ENCODE data around the gene SASH1. TPM values are rescaled to one million over a fixed set of nuclear protein-coding genes. Genes with fewer than 3 reads are reported as not detected.

The SASH1 gene
- total RNA-seq (2014; rRNA removed; shearing (Covaris generic)) = 89.7 and 99.0 TPM in 2 replicates
- polyA plus RNA-seq (2016; fragmentation: Nextera tagmentation; extraction: Ambion mirVana) = 68.5 and 69.1 TPM in 2 replicates

DNA sequence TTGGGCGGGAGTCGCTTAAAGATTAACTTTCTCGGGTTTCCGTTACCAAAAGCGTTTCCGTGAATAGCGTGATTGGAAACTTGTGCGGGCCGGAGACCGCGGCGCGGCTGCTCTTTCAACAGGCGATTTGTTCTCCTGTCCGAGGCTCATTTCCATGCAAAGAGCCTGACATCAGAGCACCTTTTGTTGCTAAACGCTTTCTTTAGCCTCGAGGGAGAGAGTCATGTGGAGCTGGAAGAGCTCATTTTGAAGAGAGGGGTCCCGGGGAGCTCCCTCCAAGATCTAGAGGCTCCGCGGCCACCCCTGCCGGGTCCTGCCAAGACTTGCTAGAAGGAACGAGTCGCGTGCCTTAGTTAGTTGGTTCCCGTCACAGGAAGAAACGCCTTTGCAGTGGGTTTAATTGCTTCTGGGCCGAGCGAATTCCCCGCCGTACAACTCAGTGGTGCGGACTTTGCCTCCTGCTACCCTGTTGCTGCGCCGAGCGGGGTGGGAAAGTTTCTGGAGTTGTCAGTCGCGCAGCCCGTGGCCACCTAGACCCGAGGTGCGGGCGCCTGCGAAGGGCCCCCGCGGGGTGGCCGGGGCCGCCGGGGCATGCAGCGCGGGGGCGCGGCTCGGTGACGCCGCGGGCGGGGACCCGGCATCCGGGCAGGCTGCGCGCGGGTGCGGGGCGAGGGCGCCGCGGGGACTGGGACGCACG is at the start of gene SASH1:
TSS of gene SASH1 (plus strand) at position 489 of the 697 bp plus-strand sequence. CDS start 230 bp downstream, outside the sequence.
- peak within 1 kb of the TSS; percentile 97 for H3K4me2 ChIP-seq (ENCODE audit: unreplicated experiment)
- peak; percentile 87 for DNase-seq
- peak within 1 kb of the TSS; percentile 49 for H2AFZ ChIP-seq
- peak within 1 kb of the TSS; percentile 76 for H3K4me3 ChIP-seq
- TF ChIP-seq EZH2phosphoT487 (IDR thresholded peaks at IDR 0.05; ENCODE audit: insufficient read depth, low read depth) (no peak), EZH2 (IDR thresholded peaks at IDR 0.05; ENCODE audit: insufficient read depth, poor library complexity, severe bottlenecking) (no peak)
- no peaks in the 10 kb centered on the region for H3K27me3 ChIP-seq (replicated peaks; ENCODE audit: insufficient read depth)
- peaks cover 5% of the 10 kb centered on the region; the same call in 1 of the 2 replicates for H3K36me3 ChIP-seq (ENCODE audit: low read depth)
- peak within 1 kb of the TSS; percentile 84 for H3K27ac ChIP-seq
- no peaks in the 10 kb centered on the region for H4K20me1 ChIP-seq (ENCODE audit: insufficient read depth)
- in situ Hi-C loops (cut with MboI) = no loop called here
- WGBS, 2 experiments (ENCODE audit: low coverage in 1 of 2, low lambda C conversion rate in 2 of 2, missing lambda C conversion rate in 2 of 2) = 1% methylated on average over 33 to 51 of the region's 67 CpGs
- peaks cover 40% of the 10 kb centered on the region for H3K4me1 ChIP-seq (ENCODE audit: insufficient read depth)
- H3K9me3 ChIP-seq (ENCODE audit: low read depth) = no peaks in the 10 kb centered on the region
- H3K9me2 ChIP-seq (ENCODE audit: insufficient read depth) = no peaks in the 10 kb centered on the region
- H3F3A ChIP-seq (ENCODE audit: insufficient read depth) = peaks cover 24% of the 10 kb centered on the region; the same call in 1 of the 2 replicates
- peak within 1 kb of the TSS; percentile 85 for H3K9ac ChIP-seq
- H3K79me2 ChIP-seq (ENCODE audit: insufficient read depth) = peaks cover 93% of the 10 kb centered on the region

DNA sequence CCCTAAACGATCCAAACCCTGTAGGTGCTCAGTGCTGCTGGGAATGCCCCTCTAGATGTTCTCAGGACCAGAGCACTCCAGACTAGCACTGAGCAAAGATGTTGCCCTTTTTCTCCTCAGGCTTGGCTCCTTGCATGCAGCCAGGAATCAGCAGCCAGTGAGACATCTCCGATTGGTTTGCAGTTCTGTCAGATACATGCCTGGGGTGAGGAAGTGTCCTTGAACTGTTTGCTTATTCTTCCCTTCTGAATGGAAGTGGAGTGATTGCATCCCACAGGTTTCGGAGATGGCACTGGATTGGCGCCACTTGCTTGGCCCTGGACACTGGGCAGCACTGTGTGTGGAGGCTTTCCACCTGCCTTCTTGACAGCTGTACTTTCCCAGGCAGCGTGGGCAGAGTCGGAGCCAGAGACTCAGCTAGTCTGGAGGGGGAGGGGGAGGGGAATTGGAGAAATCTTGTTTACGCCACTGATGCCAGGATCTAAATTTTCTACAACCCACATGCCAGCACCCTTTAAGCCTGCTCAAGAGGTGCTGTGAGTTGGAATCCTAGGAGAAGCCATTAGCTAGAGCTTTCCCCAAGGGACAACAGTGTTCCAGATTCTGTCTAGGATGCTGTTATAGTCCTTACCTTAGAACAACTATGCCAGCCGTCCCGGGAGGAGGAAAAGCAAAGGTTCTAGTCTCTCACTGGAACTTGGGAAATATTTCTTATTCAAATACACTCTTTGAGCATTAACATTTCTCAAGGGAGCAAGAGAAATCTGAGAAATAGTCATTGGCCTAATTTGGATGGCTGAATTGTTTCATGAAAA is 49.2 kb upstream of the SASH1 start:
- peaks cover 19% of the 10 kb centered on the region for H3K4me1 ChIP-seq (ENCODE audit: insufficient read depth)
- H3F3A ChIP-seq (ENCODE audit: insufficient read depth) = peaks cover 14% of the 10 kb centered on the region
- TF ChIP-seq EZH2 (IDR thresholded peaks at IDR 0.05; ENCODE audit: insufficient read depth, poor library complexity, severe bottlenecking) = no peak
- no peak for TF ChIP-seq EZH2phosphoT487 (IDR thresholded peaks at IDR 0.05; ENCODE audit: insufficient read depth, low read depth)
- H2AFZ ChIP-seq = no peak overlapping the region
- WGBS, 2 experiments (ENCODE audit: low coverage in 1 of 2, low lambda C conversion rate in 2 of 2, missing lambda C conversion rate in 2 of 2) = 95 to 98% methylated on average over 9 of the region's 9 CpGs
- H3K79me2 ChIP-seq (ENCODE audit: insufficient read depth) = peaks cover 98% of the 10 kb centered on the region
- in situ Hi-C loops (cut with MboI) = no loop called here
- H3K27ac ChIP-seq = no peak overlapping the region
- no peaks in the 10 kb centered on the region for H3K9me2 ChIP-seq (ENCODE audit: insufficient read depth)
- H3K4me2 ChIP-seq (ENCODE audit: unreplicated experiment) = no peak overlapping the region
- no peak overlapping the region for H3K4me3 ChIP-seq
- H3K9ac ChIP-seq = no peak overlapping the region
- DNase-seq = no peak
- no peaks in the 10 kb centered on the region for H3K9me3 ChIP-seq (ENCODE audit: low read depth)
- no peaks in the 10 kb centered on the region for H3K27me3 ChIP-seq (replicated peaks; ENCODE audit: insufficient read depth)
- no peaks in the 10 kb centered on the region; the same call in 1 of the 2 replicates for H4K20me1 ChIP-seq (ENCODE audit: insufficient read depth)
- H3K36me3 ChIP-seq (ENCODE audit: low read depth) = peaks cover 27% of the 10 kb centered on the region

DNA sequence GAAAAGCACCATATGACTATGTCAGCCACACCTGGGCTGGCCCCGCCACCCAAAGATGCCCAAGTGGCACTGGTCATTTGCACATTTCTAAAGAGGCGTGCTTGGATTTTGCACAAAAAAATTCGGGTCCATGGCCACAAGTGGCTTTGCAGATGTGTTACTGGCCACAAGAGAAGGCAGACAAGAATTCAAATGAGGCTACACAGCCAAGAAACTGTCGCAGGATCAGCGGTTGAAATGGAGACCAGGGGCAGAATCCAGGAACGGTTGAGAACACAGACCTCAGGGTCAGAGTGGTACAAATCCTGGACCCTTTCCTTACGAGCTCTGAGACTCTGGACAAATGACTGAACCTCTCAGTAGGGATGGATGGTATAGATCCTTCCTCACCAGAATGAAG is 48.6 kb upstream of the SASH1 start:
- H3K27me3 ChIP-seq (replicated peaks; ENCODE audit: insufficient read depth) = no peaks in the 10 kb centered on the region
- H3K27ac ChIP-seq = no peak overlapping the region
- no peak overlapping the region for H3K9ac ChIP-seq
- peaks cover 14% of the 10 kb centered on the region for H3F3A ChIP-seq (ENCODE audit: insufficient read depth)
- no peak overlapping the region for H3K4me3 ChIP-seq
- no peak for DNase-seq
- WGBS, 2 experiments (ENCODE audit: low coverage in 1 of 2, low lambda C conversion rate in 2 of 2, missing lambda C conversion rate in 2 of 2) = 96 to 100% methylated on average over 7 of the region's 7 CpGs
- H3K4me1 ChIP-seq (ENCODE audit: insufficient read depth) = peaks cover 19% of the 10 kb centered on the region
- H4K20me1 ChIP-seq (ENCODE audit: insufficient read depth) = no peaks in the 10 kb centered on the region; the same call in 1 of the 2 replicates
- no peaks in the 10 kb centered on the region for H3K9me2 ChIP-seq (ENCODE audit: insufficient read depth)
- no peaks in the 10 kb centered on the region for H3K9me3 ChIP-seq (ENCODE audit: low read depth)
- H2AFZ ChIP-seq = no peak overlapping the region
- no peak overlapping the region for H3K4me2 ChIP-seq (ENCODE audit: unreplicated experiment)
- in situ Hi-C loops (cut with MboI) = no loop called here
- H3K79me2 ChIP-seq (ENCODE audit: insufficient read depth) = peaks cover 96% of the 10 kb centered on the region
- TF ChIP-seq EZH2 (IDR thresholded peaks at IDR 0.05; ENCODE audit: insufficient read depth, poor library complexity, severe bottlenecking) (no peak), EZH2phosphoT487 (IDR thresholded peaks at IDR 0.05; ENCODE audit: insufficient read depth, low read depth) (no peak)
- peaks cover 27% of the 10 kb centered on the region for H3K36me3 ChIP-seq (ENCODE audit: low read depth)

DNA sequence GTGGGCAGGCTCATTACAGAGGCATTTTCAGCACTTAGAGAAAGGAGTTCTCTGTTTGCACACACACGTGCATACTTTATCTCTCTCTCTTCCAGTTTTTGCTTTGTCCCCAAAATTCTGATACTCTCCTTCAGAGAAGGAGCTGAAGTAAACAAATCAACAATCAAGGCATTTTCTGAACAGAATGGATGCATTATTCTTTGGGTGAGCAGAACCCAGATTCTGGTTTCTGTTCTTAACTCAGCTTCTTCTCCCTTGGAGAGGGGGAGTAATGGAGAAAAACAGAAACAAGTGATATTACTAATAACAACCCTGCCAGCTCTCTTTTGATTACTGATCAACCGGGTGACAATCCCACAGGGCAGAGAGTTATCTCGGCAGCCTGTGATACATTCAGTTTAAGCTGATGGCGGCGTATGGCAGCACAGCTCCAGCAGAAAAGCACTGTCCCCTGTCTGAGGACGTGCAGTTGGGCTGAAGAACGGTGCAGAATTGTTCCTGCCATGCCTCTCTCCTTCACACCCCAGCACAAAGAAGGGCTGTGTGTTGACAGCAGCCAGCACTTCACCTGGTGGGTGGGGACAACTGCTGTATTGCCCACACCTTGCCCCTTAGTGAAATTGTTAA is 47.3 kb upstream of the SASH1 start:
- Histone ChIP-seq H3K9ac (no peak overlapping the region), H3K79me2 (ENCODE audit: insufficient read depth) (peaks cover 96% of the 10 kb centered on the region), H4K20me1 (ENCODE audit: insufficient read depth) (no peaks in the 10 kb centered on the region; the same call in 1 of the 2 replicates), H3K4me3 (no peak overlapping the region), H3F3A (ENCODE audit: insufficient read depth) (peaks cover 14% of the 10 kb centered on the region), H3K36me3 (ENCODE audit: low read depth) (peaks cover 35% of the 10 kb centered on the region), H3K4me2 (ENCODE audit: unreplicated experiment) (no peak overlapping the region), H3K27me3 (replicated peaks; ENCODE audit: insufficient read depth) (no peaks in the 10 kb centered on the region), H3K4me1 (ENCODE audit: insufficient read depth) (peaks cover 19% of the 10 kb centered on the region), H3K9me2 (ENCODE audit: insufficient read depth) (no peaks in the 10 kb centered on the region), H3K9me3 (ENCODE audit: low read depth) (no peaks in the 10 kb centered on the region), H3K27ac (no peak overlapping the region), H2AFZ (no peak overlapping the region)
- TF ChIP-seq EZH2 (IDR thresholded peaks at IDR 0.05; ENCODE audit: insufficient read depth, poor library complexity, severe bottlenecking) = no peak
- no peak for TF ChIP-seq EZH2phosphoT487 (IDR thresholded peaks at IDR 0.05; ENCODE audit: insufficient read depth, low read depth)
- WGBS, 2 experiments (ENCODE audit: low coverage in 1 of 2, low lambda C conversion rate in 2 of 2, missing lambda C conversion rate in 2 of 2) = 73 to 74% methylated on average over 7 of the region's 7 CpGs
- in situ Hi-C loops (cut with MboI) = no loop called here
- no peak for DNase-seq

All from GM23248 (cell line).